Ovary (tissue), 3 donors: Measurements from ENCODE around the gene TTLL3.

ENCODE experiments used
- CTCF ChIP-seq, 3 donors: fragments of 450-650 bp in 2 of 3; fragments of 200-600 bp in 1 of 3; IDR thresholded peaks; one replicate each; pipeline versions ENCODE4 v1.5.1 to v1.8.0; 2016 to 2022; ENCODE audit warnings: antibody characterized with exemption in 3 of 3, mild to moderate bottlenecking in 1 of 3
- EP300 ChIP-seq: sonication (generic); formaldehyde crosslinking; IDR thresholded peaks from one replicate; pipeline ENCODE4 v1.6.1; 2017; ENCODE audit warnings: antibody characterized with exemption
- POLR2A ChIP-seq: fragments of 450-650 bp; IDR thresholded peaks from one replicate; pipeline ENCODE4 v1.6.1; 2017; ENCODE audit warnings: antibody characterized with exemption, mild to moderate bottlenecking, moderate library complexity
- donor health status: DM: no; HTN: no; CAD: no.

DNA sequence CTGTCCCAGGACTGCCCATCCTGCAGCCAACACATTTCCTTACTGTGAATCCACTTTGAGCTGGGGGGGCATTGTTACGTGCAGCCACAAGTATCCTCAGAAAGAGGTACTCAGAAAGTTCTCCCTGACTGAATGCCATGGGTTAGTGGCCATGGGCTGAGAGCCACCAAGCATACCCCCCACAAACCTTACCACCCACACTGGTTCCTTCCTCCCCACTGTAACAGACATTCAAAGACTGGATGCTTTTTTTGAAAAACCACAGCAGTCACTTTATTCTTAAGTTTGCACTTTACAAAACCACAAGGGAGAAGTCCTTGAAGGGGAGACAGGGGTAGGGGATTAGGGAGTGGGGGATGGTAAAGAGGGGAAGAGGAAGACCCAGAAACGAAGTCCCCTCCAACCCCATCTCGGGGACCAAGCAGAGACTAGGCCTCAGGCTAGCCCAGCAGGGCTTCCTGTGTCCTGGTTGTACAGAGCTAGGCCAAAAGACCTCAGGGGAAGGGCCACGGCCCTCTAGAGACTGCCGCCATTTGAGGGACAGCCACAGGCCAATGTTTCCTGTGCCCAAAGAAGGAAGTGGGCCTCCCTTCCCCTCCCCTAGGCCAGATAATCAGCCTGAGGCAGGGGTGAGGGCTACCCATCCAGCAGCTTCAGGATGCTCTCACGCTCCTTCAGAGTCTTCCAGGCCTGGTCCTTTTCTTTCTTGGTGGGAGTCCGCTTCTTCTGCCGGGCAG lies 30.2 kb upstream of the TTLL3 start:
- no peak for TF ChIP-seq CTCF (IDR thresholded peaks at IDR 0.05)
- no peak for TF ChIP-seq POLR2A
- no peak for TF ChIP-seq EP300
